Keratinocyte (primary cell): ENCODE data around the gene BBS12.
"Not testable (repeated sequence)": the region's sequence is repeated elsewhere in the genome, so short reads cannot be mapped to it uniquely, and the experiment has no call there.

ENCODE experiments used
- CTCF ChIP-seq, 3 experiments: IDR thresholded peaks in 1 of 3; conservative IDR thresholded peaks in 1 of 3; optimal IDR thresholded peaks in 1 of 3; 2 replicates in 2 of 3; 3 replicates in 1 of 3; pipeline versions ENCODE3 to v1.5.1; 2011; ENCODE audit warnings: low read length in 3 of 3, mild to moderate bottlenecking in 3 of 3, moderate library complexity in 2 of 3, control low read depth in 1 of 3, inconsistent platforms in 1 of 3; ENCODE audit not compliant: insufficient read depth in 2 of 3; ENCODE audit errors: extremely low read depth in 1 of 3
- EZH2 ChIP-seq: IDR thresholded peaks from one replicate; pipeline ENCODE4 v1.6.1; 2012; ENCODE audit warnings: inconsistent platforms, mild to moderate bottlenecking, low read length, moderate library complexity

- TF ChIP-seq CTCF (optimal IDR thresholded peaks at IDR 0.05 in 1 of 3, IDR thresholded peaks at IDR 0.05 in 1 of 3, conservative IDR thresholded peaks at IDR 0.05 in 1 of 3; ENCODE audit: extremely low read depth in 1 of 3, insufficient read depth in 2 of 3, low read length in 3 of 3); EZH2: not testable (repeated sequence)
Measured at GRCh38 chr4:122786296-122786695, 53.8 kb downstream of the BBS12 start.
